Peyer's patch (tissue), 4 donors: ENCODE results near the gene CNOT4. TPM values are rescaled to one million over a fixed set of nuclear protein-coding genes. Genes with fewer than 3 reads are reported as not detected.

ENCODE experiments used
- DNase-seq, 3 donors: peaks; one replicate each; pipeline ENCODE4 v3.0.0-alpha.2; 2017 to 2019
- H3K27ac ChIP-seq, 4 donors: fragments of 200-600 bp; sonication (generic); one replicate each; pipeline ENCODE4 v1.5.1; 2016 to 2019
- H3K27me3 ChIP-seq, 2 donors: fragments of 200-600 bp; sonication (generic); one replicate each; pipeline ENCODE4 v1.5.1; 2019
- H3K36me3 ChIP-seq, 3 donors: fragments of 200-600 bp; sonication (generic); one replicate each; pipeline ENCODE4 v1.5.1; 2016 to 2019
- H3K4me1 ChIP-seq, 4 donors: fragments of 200-600 bp; sonication (generic); one replicate each; pipeline ENCODE4 v1.5.1; 2016 to 2019
- H3K4me3 ChIP-seq, 4 donors: fragments of 200-600 bp; sonication (generic); 1 replicate in 3 of 4; 2 replicates in 1 of 4; pipeline ENCODE4 v1.5.1; 2016 to 2019; ENCODE audit warnings: mild to moderate bottlenecking in 1 of 4
- H3K9me3 ChIP-seq, 4 donors: fragments of 200-600 bp; sonication (generic); one replicate each; pipeline ENCODE4 v1.5.1; 2016 to 2019; ENCODE audit warnings: mild to moderate bottlenecking in 1 of 4
- CTCF ChIP-seq, 6 experiments: fragments of 450-650 bp in 4 of 6; fragments of 200-600 bp in 2 of 6; sonication (generic) in 1 of 6; IDR thresholded peaks; one replicate each; pipeline ENCODE4 v1.5.1; 2017 to 2019; ENCODE audit warnings: antibody characterized with exemption in 6 of 6, mild to moderate bottlenecking in 3 of 6, moderate library complexity in 1 of 6
- POLR2A ChIP-seq, 2 donors: fragments of 450-650 bp; IDR thresholded peaks; one replicate each; pipeline ENCODE4 v1.5.1; 2017; ENCODE audit warnings: antibody characterized with exemption in 2 of 2, mild to moderate bottlenecking in 2 of 2, moderate library complexity in 2 of 2
- total RNA-seq, 4 donors: library from RNA; depleted of rRNA; stranded (reverse); fragments of >200 nt; gene quantifications; one replicate each; pipeline ENCODE4 v1.1.0, GENCODE V29; 2016

Gene CNOT4
- total RNA-seq, 4 donors from 2014 or later: 20.2 to 35.5 (median 24.1) TPM

GRCh38 chr7:135335628-135336139 is 174.2 kb downstream of the CNOT4 start:
- peak in 2 of 3 donors; percentile 78 to 84 for DNase-seq
- H3K4me3 ChIP-seq: no peak overlapping the region
- H3K9me3 ChIP-seq: no peaks in the 10 kb centered on the region
- TF ChIP-seq POLR2A (IDR thresholded peaks at IDR 0.05): no peak
- TF ChIP-seq CTCF (IDR thresholded peaks at IDR 0.05): peak in 4 of 6 experiments; percentile 35 to 82 (median 74)
- no peaks in the 10 kb centered on the region for H3K36me3 ChIP-seq
- no peaks in the 10 kb centered on the region for H3K4me1 ChIP-seq
- no peaks in the 10 kb centered on the region for H3K27me3 ChIP-seq
- H3K27ac ChIP-seq: no peak overlapping the region

GRCh38 chr7:135334830-135335543 is 174.9 kb downstream of the CNOT4 start:
- Histone ChIP-seq H3K36me3 (no peaks in the 10 kb centered on the region), H3K27me3 (no peaks in the 10 kb centered on the region), H3K9me3 (no peaks in the 10 kb centered on the region), H3K27ac (no peak overlapping the region), H3K4me3 (no peak overlapping the region), H3K4me1 (no peaks in the 10 kb centered on the region)
- DNase-seq: no peak
- TF ChIP-seq CTCF (IDR thresholded peaks at IDR 0.05) (no peak), POLR2A (IDR thresholded peaks at IDR 0.05) (no peak)

GRCh38 chr7:135333946-135334345 is 176.0 kb downstream of the CNOT4 start:
- Histone ChIP-seq H3K4me1 (no peaks in the 10 kb centered on the region), H3K27me3 (no peaks in the 10 kb centered on the region), H3K9me3 (no peaks in the 10 kb centered on the region), H3K4me3 (no peak overlapping the region), H3K36me3 (no peaks in the 10 kb centered on the region), H3K27ac (no peak overlapping the region)
- TF ChIP-seq CTCF (IDR thresholded peaks at IDR 0.05) (no peak), POLR2A (IDR thresholded peaks at IDR 0.05) (no peak)
- DNase-seq: no peak

- no peak for TF ChIP-seq POLR2A (IDR thresholded peaks at IDR 0.05)
- TF ChIP-seq CTCF (IDR thresholded peaks at IDR 0.05): no peak
- DNase-seq: no peak
- Histone ChIP-seq H3K27me3 (no peaks in the 10 kb centered on the region), H3K36me3 (no peaks in the 10 kb centered on the region), H3K27ac (no peak overlapping the region), H3K4me1 (no peaks in the 10 kb centered on the region), H3K9me3 (no peaks in the 10 kb centered on the region), H3K4me3 (no peak overlapping the region)
Observed at GRCh38 chr7:135333200-135333599, 176.7 kb downstream of the CNOT4 start.

- no peaks in the 10 kb centered on the region for H3K36me3 ChIP-seq
- DNase-seq: no peak
- H3K27ac ChIP-seq: no peak overlapping the region
- no peaks in the 10 kb centered on the region for H3K27me3 ChIP-seq
- no peak overlapping the region for H3K4me3 ChIP-seq
- H3K4me1 ChIP-seq: no peaks in the 10 kb centered on the region
- no peak for TF ChIP-seq CTCF (IDR thresholded peaks at IDR 0.05)
- TF ChIP-seq POLR2A (IDR thresholded peaks at IDR 0.05): no peak
- H3K9me3 ChIP-seq: no peaks in the 10 kb centered on the region
Observed at GRCh38 chr7:135330088-135330487, 179.8 kb downstream of the CNOT4 start.
